ENCODE measurements around the gene PEMT. TPM values are rescaled to one million over a fixed set of nuclear protein-coding genes. Genes with fewer than 3 reads are reported as not detected.

The PEMT gene
- total RNA-seq, 2 experiments from 2014 or later = 14.1 to 17.2 TPM

DNA sequence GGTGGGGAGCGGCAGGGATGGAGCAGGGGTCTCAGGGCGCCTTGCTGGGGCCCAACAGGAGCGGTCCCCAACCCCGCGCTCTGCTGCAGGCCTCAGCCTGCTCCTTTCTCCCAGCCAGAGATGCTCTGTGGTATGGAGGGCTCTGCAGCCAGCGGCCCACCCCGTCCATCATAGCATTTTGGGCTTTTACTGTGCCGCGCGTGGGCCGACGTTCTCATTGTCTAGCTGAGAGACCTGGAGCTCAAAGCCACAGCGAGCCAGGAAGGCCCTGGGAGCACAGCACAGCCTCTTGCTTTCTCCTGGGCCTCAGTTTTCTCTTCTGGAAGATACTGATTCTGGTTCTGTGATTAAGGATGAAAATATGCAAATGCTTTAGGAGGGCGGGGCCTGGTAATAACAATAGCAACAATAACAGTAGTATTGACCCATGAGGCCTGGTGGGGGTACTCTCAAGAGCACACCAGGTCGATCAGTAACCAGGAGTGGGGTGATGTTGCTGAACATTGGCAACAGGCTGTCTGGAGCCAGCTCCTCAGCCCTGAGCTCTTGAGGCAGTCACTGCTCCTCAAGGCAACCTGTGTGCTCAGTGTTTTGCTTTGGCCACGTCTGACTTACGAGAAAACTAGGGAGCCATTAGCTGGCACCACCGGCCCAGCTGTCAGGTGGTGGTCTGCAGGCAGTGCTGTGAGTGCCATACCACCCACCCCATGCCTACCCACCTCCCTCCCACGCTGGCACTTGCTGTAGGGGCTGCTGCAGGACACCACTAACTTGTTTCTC lies 94.3 kb downstream of the PEMT start:
- DNase-seq = no peak
- peaks cover 12% of the 10 kb centered on the region for H3K36me3 Mint-ChIP-seq (ENCODE audit: low read depth)
- peak; percentile 0 for ATAC-seq
- H3K27me3 Mint-ChIP-seq (ENCODE audit: low read depth) = peaks cover 19% of the 10 kb centered on the region
- H3K4me3 Mint-ChIP-seq = no peak overlapping the region
- POLR2A ChIA-PET = interaction anchor here (0.7 to 1.3 kb wide), 2 partner anchors 144 to 145 kb away, joined by 3 to 4 read pairs; no protein-coding TSS in a partner anchor
- H3K27ac Mint-ChIP-seq = no peak overlapping the region
- no peaks in the 10 kb centered on the region for H3K9me3 Mint-ChIP-seq (ENCODE audit: insufficient read depth)
- peaks cover 18% of the 10 kb centered on the region for H3K4me1 Mint-ChIP-seq (ENCODE audit: low read depth)
- CTCF ChIA-PET = interaction anchor here (0.6 to 3.9 kb wide), 47 partner anchors 9 to 542 kb away, joined by 3 to 81 read pairs (median 4); partner anchors contain the start of genes ATPAF2, GID4, PEMT and SREBF1

DNA sequence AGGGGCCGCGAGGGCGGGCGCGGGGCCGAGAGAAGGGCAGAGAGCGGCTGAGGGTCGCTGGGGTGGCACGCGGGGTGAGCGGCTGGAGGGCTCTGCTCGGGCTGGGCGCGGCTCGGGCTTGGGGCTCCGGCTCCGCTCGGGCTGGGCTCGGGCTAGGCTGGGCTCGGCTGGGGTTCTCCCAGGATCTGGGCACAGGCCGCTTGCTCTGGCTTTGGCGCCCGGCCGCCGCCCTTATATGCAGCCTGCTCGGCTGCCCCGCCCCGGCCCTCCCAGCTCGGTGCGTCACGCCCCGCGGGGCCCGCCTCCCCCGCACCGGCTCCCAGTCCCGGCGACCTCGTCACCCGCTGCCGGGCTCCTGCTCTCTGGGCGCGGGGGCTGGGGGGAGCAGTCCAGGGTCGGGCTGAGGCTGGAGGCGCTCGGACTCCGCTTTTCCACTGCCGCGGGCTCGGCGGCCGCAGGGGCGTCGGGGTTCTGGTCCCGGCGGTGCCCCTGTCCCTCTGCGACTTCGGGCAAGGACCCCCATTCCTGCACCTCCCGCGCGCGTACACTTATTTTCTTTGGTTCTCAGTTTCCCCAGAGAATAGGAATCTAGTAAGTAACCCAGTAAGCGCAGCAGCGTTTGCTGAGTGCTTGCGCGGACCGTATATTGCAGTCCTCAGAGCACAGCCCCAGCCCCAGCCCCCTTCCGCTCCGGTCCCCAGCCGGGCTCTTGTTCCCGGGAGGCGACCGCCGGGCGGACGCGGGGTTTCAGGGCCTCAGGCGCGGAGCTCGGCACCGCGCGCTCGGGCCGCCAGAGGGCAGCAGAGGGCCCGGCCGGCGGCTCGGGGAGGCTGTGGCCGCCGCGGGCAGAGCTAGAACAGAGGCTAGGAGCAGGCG lies 95.1 kb downstream of the PEMT start, which contains the start of gene RASD1:
TSS of gene RASD1 (minus strand) at position 207 of the 876 bp plus-strand sequence. CDS start 214 bp downstream, outside the sequence.
- peak; percentile 87 for ATAC-seq
- peaks cover 19% of the 10 kb centered on the region for H3K36me3 Mint-ChIP-seq (ENCODE audit: low read depth)
- no peak within 1 kb of the TSS for H3K27ac Mint-ChIP-seq
- H3K27me3 Mint-ChIP-seq (ENCODE audit: low read depth) = peaks cover 19% of the 10 kb centered on the region
- peaks cover 18% of the 10 kb centered on the region for H3K4me1 Mint-ChIP-seq (ENCODE audit: low read depth)
- POLR2A ChIA-PET = interaction anchor here (1.3 kb wide), 1 partner anchor 146 kb away, joined by 4 read pairs; no protein-coding TSS in a partner anchor
- CTCF ChIA-PET = interaction anchor here (0.5 to 3.9 kb wide), 51 partner anchors 9 to 542 kb away, joined by 3 to 81 read pairs (median 4); partner anchors contain the start of genes ATPAF2, GID4, PEMT and SREBF1
- peak within 1 kb of the TSS; percentile 69 for H3K4me3 Mint-ChIP-seq
- H3K9me3 Mint-ChIP-seq (ENCODE audit: insufficient read depth) = no peaks in the 10 kb centered on the region
- peak; percentile 84 for DNase-seq

DNA sequence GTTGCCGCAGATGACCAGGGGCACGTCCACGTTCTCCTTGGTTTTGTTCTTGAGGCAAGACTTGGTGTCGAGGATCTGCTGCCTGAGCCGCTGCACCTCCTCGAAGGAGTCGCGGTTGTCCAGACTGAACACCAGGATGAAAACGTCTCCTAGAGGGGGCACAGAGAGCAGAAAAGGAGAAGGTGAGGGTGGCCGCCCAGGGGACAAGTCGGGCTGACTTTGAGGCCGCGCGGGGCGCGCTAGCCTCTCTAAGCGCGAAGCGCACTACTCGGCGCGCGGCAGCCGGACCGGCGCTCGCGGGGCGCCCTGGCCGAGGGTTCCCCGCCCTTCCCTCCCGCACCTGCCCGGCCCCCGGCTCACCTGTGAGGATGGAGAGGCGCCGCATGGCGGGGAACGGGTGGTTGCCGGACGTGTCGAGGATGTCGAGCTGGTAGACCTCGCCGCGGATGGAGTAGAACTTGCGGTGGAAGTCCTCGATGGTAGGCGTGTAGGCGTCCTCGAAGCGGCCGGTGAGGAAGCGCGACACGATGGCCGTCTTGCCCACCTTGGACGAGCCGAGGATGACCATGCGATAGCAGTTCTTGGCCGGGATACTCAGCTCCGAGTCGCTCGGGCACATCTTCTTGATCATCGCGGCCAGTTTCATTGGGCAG lies 95.8 kb downstream of the PEMT start:
- ChIA-PET CTCF (interaction anchor here (0.6 to 3.9 kb wide), 25 partner anchors 9 to 543 kb away, joined by 3 to 81 read pairs (median 6); partner anchors contain the start of genes ATPAF2, GID4 and PEMT), POLR2A (no interaction called here)
- H3K27ac Mint-ChIP-seq = no peak overlapping the region

DNA sequence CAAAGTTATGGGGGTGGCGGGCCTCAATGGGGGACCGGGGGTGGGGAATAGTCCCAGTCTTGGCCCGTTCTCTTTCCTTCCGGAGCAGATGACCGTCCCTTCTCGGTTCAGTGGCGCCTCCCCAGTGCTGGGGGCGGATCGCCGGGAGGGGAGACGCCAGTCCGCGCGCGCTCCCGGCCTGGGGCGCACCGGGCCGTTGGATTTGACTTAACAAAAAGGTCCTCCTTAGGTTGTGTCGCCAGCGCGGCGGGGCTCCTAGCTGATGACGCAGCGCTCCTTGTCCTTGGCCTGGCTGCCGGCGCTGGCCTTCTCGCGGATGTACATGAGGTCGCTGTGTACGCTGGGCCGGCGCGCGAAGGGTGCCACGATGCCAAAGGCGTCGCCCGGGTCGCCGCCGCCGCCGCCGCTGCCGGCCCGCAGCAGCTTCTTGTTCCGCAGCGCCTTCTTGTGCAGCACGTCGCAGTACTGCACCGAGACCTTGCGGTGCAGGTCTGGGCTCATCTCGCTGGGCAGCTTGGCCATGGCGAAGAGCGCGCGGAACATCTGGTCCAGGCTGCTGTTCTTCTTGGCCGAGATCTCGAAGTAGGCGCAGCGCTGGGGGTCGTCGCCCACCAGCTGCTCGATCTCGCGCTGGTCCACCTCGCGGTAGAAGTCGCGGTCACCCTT lies 96.5 kb downstream of the PEMT start:
- ATAC-seq = no peak
- DNase-seq = no peak
- no peaks in the 10 kb centered on the region for H3K9me3 Mint-ChIP-seq (ENCODE audit: insufficient read depth)
- H3K36me3 Mint-ChIP-seq (ENCODE audit: low read depth) = peaks cover 27% of the 10 kb centered on the region
- peak overlapping the region; percentile 69 for H3K4me3 Mint-ChIP-seq
- H3K27me3 Mint-ChIP-seq (ENCODE audit: low read depth) = peaks cover 19% of the 10 kb centered on the region
- CTCF ChIA-PET = interaction anchor here (1.7 to 3.9 kb wide), 4 partner anchors 23 to 147 kb away, joined by 4 to 81 read pairs (median 18); no protein-coding TSS in a partner anchor
- H3K27ac Mint-ChIP-seq = no peak overlapping the region
- POLR2A ChIA-PET = no interaction called here
- H3K4me1 Mint-ChIP-seq (ENCODE audit: low read depth) = peaks cover 20% of the 10 kb centered on the region

More for the DNA sequence above, 95.8 kb downstream of the PEMT start:
- Mint-ChIP-seq H3K36me3 (ENCODE audit: low read depth) (peaks cover 24% of the 10 kb centered on the region), H3K4me3 (peak overlapping the region; percentile 69), H3K27me3 (ENCODE audit: low read depth) (peaks cover 19% of the 10 kb centered on the region), H3K9me3 (ENCODE audit: insufficient read depth) (no peaks in the 10 kb centered on the region), H3K4me1 (ENCODE audit: low read depth) (peaks cover 18% of the 10 kb centered on the region)
- peak; percentile 54 for DNase-seq
- ATAC-seq = peak; percentile 12

DNA sequence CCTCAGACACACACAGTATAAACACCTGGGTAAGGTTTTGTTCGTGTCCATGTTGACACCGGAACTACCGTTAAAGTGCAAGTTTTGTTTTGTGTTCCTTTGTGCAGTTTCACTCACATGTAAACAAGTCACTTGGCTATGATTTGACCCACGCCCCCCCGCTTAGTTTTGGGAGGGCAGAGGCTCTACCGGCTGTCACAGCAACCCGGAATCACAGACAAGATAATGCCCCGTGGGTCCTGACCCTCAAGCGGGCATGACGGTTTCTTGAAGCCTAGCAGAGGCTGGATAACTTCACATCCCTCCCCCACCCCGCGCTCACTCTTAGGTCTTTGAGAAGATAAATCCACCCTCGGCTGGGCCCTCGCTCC lies 97.0 kb downstream of the PEMT start:
- H3K4me1 Mint-ChIP-seq (ENCODE audit: low read depth) = peaks cover 23% of the 10 kb centered on the region
- peak overlapping the region; percentile 18 for H3K4me3 Mint-ChIP-seq
- POLR2A ChIA-PET = no interaction called here

DNA sequence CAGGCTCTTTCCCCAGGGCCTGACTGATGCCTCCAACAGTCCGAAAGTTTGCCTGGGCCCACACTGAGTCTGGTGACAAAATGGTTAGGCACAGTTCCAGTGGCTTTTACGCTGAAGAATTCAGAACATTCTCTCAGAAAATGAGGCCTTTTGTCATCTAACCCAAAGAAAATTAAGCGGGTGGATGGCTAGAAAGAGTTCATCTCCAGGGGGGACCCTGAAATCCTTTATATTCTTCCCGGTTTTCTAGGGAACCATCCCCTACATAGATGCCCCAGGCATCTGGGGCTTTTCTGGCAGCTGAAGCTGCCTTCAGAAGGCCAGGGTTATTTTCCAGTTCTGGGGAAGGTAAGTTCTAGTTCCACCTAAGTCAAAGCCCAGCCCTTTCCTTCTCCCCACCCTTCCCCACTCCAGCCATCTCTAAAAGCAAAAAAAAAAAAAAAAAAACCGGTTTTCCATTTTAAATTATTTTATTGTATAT lies 97.5 kb downstream of the PEMT start:
- ChIA-PET CTCF (no interaction called here), POLR2A (no interaction called here)
- no peak overlapping the region for H3K4me3 Mint-ChIP-seq
- ATAC-seq (no peak), DNase-seq (no peak)
- peaks cover 19% of the 10 kb centered on the region for H3K27me3 Mint-ChIP-seq (ENCODE audit: low read depth)
- H3K9me3 Mint-ChIP-seq (ENCODE audit: insufficient read depth) = no peaks in the 10 kb centered on the region
- peaks cover 30% of the 10 kb centered on the region for H3K36me3 Mint-ChIP-seq (ENCODE audit: low read depth)
- H3K27ac Mint-ChIP-seq = no peak overlapping the region
- peaks cover 23% of the 10 kb centered on the region for H3K4me1 Mint-ChIP-seq (ENCODE audit: low read depth)

More for the DNA sequence above, 97.0 kb downstream of the PEMT start:
- ATAC-seq (no peak), DNase-seq (no peak)
- peaks cover 19% of the 10 kb centered on the region for H3K27me3 Mint-ChIP-seq (ENCODE audit: low read depth)
- H3K9me3 Mint-ChIP-seq (ENCODE audit: insufficient read depth) = no peaks in the 10 kb centered on the region
- H3K36me3 Mint-ChIP-seq (ENCODE audit: low read depth) = peaks cover 29% of the 10 kb centered on the region
- H3K27ac Mint-ChIP-seq = no peak overlapping the region
- CTCF ChIA-PET = interaction anchor here (1.7 to 3.9 kb wide), 4 partner anchors 22 to 147 kb away, joined by 4 to 81 read pairs (median 18); no protein-coding TSS in a partner anchor

DNA sequence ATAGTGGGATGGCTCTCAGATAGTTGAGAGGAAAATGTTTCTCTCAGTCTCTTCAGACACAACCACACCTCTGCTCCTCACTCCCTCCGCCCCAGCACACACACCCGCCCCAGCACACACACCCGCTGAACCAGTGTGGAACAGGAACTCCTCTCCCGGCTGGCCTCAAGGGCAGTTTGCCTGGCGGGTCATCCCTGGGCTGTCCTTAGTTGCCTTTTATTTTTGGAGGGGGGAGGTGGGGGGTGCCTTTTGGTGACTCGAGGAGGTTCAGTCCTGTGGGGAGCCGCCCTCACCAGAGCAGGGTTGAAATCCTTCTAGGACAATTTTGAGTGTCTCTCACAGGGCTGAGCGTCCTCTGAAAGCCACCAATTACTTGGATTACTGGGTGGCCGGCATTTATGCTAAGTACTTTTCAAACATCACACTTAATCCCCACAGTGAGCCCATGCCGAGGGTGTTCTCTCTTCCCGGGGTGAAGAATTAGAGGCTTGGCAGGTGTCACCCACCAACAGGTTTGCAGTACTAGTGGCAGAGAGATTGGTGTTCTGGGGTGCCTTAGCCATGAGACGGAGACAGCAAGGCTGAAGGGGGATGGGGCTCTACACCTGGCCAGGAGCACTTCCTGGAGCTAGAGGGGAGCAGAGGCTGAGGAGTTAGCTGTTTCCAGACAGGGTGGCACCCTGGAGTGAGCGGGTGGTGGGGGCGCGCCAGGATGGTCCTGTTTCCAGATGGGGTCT lies 98.1 kb downstream of the PEMT start:
- Mint-ChIP-seq H3K9me3 (ENCODE audit: insufficient read depth) (no peaks in the 10 kb centered on the region), H3K27ac (peak overlapping the region; percentile 20), H3K27me3 (ENCODE audit: low read depth) (peaks cover 19% of the 10 kb centered on the region), H3K4me3 (no peak overlapping the region), H3K4me1 (ENCODE audit: low read depth) (peaks cover 26% of the 10 kb centered on the region), H3K36me3 (ENCODE audit: low read depth) (peaks cover 34% of the 10 kb centered on the region)
- no peak for ATAC-seq
- POLR2A ChIA-PET = no interaction called here
- CTCF ChIA-PET = no interaction called here
- DNase-seq = no peak

DNA sequence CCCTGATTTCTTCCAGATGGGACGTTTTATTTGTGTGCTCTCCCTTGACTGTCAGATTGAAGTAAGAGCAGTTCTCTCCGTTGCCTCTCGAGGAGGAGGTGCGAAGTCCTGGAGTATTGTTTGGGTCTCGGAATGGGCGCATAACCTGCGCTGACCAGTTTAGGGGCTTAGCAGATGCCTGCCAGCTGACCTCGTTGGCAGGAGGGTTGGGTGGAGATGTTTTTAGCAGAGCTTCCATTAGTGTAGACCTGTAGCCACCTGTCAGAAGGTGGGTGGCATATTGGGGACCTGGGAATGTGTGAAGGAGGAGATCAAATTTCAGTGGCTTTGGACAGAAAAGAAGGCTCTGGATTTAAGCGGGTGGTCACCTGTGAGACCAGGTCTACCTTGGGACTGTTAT lies 98.9 kb downstream of the PEMT start:
- CTCF ChIA-PET = interaction anchor here (1.0 kb wide), 1 partner anchor 137 kb away, joined by 4 read pairs; no protein-coding TSS in a partner anchor
- Mint-ChIP-seq H3K9me3 (ENCODE audit: insufficient read depth) (no peaks in the 10 kb centered on the region), H3K27me3 (ENCODE audit: low read depth) (peaks cover 19% of the 10 kb centered on the region), H3K4me1 (ENCODE audit: low read depth) (peaks cover 34% of the 10 kb centered on the region), H3K27ac (no peak overlapping the region), H3K36me3 (ENCODE audit: low read depth) (peaks cover 41% of the 10 kb centered on the region), H3K4me3 (no peak overlapping the region)
- no peak for DNase-seq
- POLR2A ChIA-PET = no interaction called here
- ATAC-seq = no peak

DNA sequence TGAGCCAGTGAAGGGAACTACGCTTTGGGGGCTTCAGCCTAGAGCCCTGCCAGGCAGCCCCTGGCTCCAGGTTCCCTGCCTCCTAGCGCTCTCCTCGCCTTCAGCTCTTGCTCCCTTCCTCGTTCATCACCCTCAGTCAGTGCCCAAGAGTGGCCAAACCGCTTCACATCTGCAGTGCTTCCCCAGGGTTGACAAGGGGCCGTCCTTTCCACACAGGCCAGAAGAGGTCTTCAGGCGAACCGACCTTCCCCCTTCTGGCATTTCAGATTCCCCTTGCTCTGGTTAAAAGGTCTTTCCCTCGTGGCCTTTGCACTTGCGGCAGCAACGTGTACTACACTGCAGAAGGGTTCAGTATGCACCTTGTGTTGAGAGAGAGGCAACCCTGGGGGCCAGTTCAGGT lies 99.4 kb downstream of the PEMT start:
- Mint-ChIP-seq H3K4me1 (ENCODE audit: low read depth) (peaks cover 35% of the 10 kb centered on the region), H3K27me3 (ENCODE audit: low read depth) (peaks cover 16% of the 10 kb centered on the region), H3K27ac (no peak overlapping the region), H3K9me3 (ENCODE audit: insufficient read depth) (no peaks in the 10 kb centered on the region), H3K36me3 (ENCODE audit: low read depth) (peaks cover 46% of the 10 kb centered on the region), H3K4me3 (no peak overlapping the region)
- POLR2A ChIA-PET = no interaction called here
- ATAC-seq = no peak
- CTCF ChIA-PET = interaction anchor here (1.0 to 2.1 kb wide), 2 partner anchors 76 to 136 kb away, joined by 4 to 6 read pairs; no protein-coding TSS in a partner anchor
- no peak for DNase-seq

DNA sequence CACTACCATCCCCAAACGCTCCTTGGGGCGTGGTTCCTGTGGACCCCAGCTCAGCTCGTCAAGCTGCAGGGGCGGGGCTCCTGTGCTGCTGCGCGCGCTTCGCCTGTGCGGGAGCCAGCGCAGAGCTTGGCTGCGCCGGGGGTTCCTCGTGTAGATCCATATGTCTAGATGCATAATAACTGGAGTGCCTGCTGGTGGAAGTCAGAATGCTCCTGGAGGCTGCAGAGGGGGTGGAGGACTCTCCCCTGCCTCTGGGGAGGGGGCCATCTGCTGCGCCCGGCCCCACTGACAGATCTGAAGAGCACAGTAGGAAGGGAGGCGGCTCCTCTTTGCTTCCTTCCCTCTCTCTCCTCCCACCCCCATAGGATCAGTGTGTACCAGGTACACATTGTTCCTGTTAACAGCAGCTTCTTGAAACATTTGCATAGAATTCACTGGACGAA lies 99.9 kb downstream of the PEMT start:
- no peak overlapping the region for H3K4me3 Mint-ChIP-seq
- H3K27ac Mint-ChIP-seq = no peak overlapping the region
- DNase-seq (no peak), ATAC-seq (no peak)
- peaks cover 16% of the 10 kb centered on the region for H3K27me3 Mint-ChIP-seq (ENCODE audit: low read depth)
- H3K9me3 Mint-ChIP-seq (ENCODE audit: insufficient read depth) = no peaks in the 10 kb centered on the region
- H3K36me3 Mint-ChIP-seq (ENCODE audit: low read depth) = peaks cover 51% of the 10 kb centered on the region
- peaks cover 39% of the 10 kb centered on the region for H3K4me1 Mint-ChIP-seq (ENCODE audit: low read depth)
- CTCF ChIA-PET = interaction anchor here (0.9 to 2.1 kb wide), 3 partner anchors 77 to 151 kb away, joined by 4 to 6 read pairs (median 4); no protein-coding TSS in a partner anchor
- POLR2A ChIA-PET = no interaction called here
